GM21423 (cell line): ENCODE data around the gene TYR.
"Not testable (repeated sequence)": the region's sequence is repeated elsewhere in the genome, so short reads cannot be mapped to it uniquely, and the experiment has no call there.

ENCODE experiments used
- ATAC-seq: cut with Tn5 transposase; IDR thresholded peaks from one replicate; pipeline ENCODE4 v1.9.1; 2021; ENCODE audit warnings: mild to moderate bottlenecking, moderate library complexity; ENCODE audit not compliant: unreplicated experiment

Gene TYR

DNA sequence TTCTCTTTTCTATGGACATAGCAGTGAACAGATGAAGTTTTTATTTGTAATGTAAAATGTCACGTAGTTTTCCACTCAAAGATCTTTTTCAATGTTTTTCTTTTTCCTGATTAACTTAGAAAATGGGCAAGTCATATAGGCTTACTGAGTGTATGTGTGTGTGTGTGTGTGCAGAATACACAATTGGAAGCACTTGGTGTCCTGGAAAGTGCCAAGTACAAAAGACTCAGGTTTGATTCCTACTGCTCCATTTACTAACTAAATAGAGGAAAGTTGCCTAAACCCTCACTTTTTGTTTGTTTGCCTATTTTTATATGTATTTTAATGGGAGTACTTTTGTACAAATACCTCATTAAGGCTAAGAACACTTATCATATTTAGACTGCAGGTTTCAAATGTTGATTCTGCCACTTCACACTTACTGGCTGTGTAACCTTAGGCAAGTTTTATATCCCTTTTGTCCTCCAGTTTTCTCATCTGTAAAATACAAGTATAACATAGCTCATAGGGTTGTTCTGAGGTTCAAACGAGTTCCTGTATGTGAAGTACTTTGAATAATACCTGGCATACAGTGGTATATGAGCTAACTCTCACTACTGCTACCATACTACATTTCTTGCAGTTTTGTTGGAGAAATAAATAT lies 90.1 kb downstream of the TYR start:
- no peak for ATAC-seq

- not testable (repeated sequence) for ATAC-seq
These were observed 94.9 kb downstream of the TYR start for GRCh38 chr11:89272540-89273088.

DNA sequence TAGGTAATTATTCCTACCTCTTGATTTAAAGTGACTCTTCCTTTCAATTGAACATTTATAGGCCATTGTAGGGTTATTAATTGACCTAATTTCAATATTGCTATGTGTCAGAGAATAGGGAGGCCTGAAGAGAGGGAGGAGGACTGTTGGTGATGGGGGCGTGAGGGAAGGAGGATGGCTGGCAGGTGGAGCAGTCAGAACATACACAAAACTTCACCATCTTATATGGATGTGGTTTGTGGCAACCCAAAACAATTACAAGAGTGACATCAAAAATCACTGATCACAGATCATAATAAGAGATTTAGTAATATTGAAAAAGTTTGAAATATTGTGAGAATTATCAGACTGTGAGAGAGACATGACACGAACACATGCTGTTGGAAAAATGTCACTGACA lies 95.5 kb downstream of the TYR start:
- ATAC-seq: not testable (repeated sequence)

DNA sequence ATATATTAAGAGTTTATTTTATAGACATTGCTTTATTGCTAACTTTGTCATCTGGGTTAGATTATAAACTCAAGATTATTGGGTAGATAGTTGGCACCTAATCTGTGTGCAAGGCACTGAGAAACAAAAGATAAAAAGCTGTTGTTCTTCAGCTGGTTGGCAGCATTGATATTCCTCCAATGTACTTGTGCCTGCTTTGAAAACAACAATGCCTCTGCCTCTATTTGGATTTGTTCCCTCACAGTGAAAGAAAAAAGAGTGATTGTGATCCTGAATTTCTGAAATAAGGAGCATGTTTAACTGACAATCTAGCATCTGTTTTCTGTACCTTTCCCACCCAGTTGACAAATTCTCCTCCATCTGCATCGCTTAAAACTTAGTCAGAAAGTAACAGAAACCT lies 98.3 kb downstream of the TYR start:
- ATAC-seq: no peak

- ATAC-seq: no peak
These were observed 101.5 kb downstream of the TYR start for GRCh38 chr11:89279176-89279575.

DNA sequence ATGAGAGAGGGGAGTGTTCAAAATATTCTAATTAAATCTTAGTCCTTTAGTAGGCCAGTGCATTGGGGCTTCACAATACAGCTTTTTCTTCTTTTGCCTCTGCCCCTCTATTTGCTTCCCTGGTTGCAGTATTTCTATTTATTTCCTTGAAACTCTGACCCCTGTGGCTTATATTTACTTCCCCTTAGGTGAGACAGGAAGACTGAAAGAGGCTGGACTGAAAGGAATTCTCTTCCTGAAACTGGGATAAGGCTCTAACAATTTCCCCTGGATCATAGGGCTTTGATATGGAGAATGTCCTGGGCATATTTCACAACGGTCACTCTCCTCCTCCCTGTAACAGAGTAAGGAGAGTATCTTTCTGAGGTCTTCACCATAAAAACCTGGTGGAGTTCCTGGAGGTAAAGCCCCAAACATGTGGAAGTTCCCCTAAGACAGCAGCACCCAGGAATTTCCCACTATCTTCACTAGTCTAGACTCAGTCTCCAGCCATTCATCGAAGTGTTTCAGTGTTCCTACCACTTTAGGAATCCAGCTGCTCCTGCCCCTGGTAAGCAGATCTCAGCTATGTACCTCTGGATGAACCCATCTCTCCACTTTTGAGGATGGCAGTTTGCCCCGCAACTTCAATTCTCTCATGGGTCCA lies 103.5 kb downstream of the TYR start:
- not testable (repeated sequence) for ATAC-seq

DNA sequence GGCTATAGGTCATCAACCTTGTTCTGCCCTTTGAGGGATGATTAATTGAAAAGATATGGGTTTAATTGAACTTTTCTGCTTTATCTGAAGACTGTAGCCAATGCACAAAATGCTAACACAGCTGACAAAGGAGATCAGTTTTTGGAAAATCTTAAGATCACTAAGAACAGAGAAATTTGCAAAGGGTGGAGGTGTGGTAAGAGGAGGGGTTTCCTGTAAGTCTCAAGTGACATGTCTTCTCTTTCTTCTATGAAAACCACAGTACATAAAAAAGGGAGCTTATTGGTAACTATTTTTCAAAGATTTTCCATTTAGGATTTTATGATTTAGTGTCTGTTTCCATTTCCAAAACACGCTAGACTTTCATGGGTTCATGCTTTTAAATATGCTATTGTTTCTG lies 108.9 kb downstream of the TYR start:
- ATAC-seq: not testable (repeated sequence)

GRCh38 chr11:89288004-89288403 lies 110.3 kb downstream of the TYR start:
- not testable (repeated sequence) for ATAC-seq

- no peak for ATAC-seq
These were observed 116.4 kb downstream of the TYR start for GRCh38 chr11:89293965-89294679.

- not testable (repeated sequence) for ATAC-seq
These were observed 117.3 kb downstream of the TYR start for GRCh38 chr11:89295023-89295422.

DNA sequence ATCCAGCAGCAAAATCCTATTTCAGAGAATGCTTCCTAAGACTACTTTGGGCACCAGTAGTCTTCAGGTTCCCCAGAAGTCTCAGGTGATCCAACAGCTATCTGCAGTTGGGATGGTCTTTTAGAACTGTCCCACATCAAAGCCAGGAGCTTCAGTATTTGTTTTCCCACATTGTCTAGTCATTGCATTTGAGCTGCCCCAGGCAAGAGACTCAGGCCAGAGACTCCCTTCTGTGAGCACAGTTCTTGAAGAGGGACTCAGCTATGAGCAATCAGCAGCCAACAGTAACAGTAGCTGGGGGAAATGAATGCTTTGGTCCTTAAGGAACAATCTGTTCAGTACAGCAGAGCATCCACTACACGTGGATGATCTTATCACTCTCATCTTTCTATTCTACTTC lies 125.4 kb downstream of the TYR start:
- not testable (repeated sequence) for ATAC-seq

- not testable (repeated sequence) for ATAC-seq
These were observed 130.6 kb downstream of the TYR start for GRCh38 chr11:89308272-89308671.

DNA sequence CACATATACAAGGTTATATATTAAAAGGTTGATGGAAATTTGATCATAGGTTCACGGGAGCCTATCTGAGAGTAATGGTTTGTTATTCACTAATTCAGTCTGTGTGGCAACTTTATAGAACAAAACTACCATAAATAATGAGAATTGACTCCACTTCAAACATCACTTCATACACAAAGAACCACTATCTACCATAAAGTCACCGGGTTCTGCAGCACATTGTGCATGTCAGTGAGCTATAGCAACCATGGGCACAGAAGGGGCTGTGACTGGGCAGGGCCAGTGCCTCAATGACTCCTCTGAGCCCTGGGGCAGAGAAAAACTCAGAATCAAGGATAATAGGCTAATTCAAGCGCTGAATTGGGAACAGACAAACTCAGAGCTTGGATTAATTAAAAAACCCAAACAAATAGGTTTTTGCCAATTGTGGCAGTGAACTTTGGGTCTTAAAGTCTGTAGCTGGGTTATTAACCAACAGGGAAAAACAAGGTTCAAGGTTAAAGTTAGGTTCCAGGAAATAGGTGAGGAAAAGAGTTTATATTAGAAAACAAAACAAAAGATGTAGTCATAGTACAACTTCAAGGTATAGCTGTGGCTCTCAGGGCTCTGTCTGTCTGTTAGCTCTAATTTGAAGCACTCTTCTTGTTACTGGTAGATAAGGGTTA lies 131.8 kb downstream of the TYR start:
- not testable (repeated sequence) for ATAC-seq

DNA sequence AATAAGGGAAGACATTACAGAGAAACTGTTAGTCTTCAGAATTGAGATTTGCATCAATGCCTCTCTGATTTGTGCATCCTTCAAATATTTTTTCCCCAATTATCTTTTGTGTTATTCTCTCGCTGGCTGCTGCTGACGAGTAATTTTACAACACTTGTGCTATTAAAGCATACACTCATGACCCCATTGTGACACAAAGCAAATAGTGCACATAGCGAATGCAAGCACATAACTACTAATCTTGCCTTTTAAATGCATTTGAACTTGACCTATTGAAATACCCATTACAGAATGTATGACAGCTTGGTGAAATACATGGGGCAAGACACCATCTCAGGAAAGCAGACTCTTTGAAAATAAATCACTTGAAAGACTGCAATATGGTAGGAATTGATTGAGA lies 132.9 kb downstream of the TYR start:
- ATAC-seq: not testable (repeated sequence)

DNA sequence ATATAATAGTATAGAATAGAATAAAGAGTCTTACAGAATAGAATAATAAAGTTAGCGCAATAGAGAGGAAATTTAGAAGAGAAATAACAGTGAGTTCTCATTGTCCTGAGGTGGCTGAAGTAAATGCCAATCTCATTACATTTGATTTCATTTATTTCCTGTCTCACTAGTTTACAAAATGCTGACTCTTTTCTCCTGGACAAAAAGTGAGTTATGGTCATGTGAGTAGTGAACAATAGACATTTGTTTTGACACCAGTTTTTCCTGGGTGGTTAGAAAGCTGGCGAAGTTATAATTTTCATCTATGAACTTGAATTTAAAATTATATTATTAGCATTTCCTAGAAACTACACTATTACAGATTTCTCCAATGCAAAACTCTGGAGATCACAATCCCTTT lies 143.7 kb downstream of the TYR start:
- ATAC-seq: no peak

DNA sequence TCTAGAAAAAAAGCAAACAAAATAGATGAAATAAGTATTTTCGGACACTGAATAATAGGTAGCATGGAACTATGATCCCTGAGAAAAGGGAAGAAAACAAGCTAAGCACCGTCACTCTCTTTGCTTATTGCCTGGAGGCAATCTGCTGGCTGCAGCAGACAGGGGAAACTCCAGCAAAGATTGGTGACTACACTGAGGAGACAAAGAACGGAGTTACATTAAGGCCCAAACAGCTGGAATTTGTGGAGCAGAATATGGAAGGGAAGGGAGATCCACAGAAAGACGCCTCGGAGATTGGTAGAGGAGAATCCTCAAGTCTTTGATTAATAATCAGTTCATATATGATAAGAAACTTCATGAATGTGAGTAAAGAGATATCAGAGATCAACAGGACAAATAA lies 150.2 kb downstream of the TYR start:
- ATAC-seq: no peak

- not testable (repeated sequence) for ATAC-seq
These were observed 154.3 kb downstream of the TYR start for GRCh38 chr11:89331940-89332339.

GRCh38 chr11:89333704-89334103 lies 156.0 kb downstream of the TYR start:
- ATAC-seq: not testable (repeated sequence)

GRCh38 chr11:89337100-89337650 lies 159.5 kb downstream of the TYR start:
- ATAC-seq: not testable (repeated sequence)

GRCh38 chr11:89338073-89338472 lies 160.4 kb downstream of the TYR start:
- not testable (repeated sequence) for ATAC-seq

DNA sequence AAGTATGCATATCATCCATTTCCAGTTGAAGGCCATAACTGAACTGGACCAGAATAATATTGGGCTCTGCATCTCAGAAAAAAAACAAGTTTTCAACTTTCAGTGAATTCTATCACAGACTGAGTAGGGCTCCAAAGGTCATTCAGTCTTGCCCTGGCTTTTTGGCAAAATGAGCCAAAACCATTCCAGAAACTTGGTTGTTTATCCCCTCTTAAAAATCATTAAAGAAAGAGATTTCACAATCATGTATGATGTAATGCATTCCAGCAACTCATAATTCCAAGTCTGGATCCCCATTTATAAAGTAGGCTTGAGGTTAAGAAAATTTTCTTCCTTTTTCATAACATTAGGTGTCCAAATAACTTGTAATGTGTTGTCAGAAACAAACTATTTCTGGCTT lies 162.8 kb downstream of the TYR start:
- ATAC-seq: not testable (repeated sequence)
